ENCODE measurements around the gene TMEM168. TPM values are rescaled to one million over a fixed set of nuclear protein-coding genes. Genes with fewer than 3 reads are reported as not detected.

TMEM168 gene
- total RNA-seq, 1 experiment from 2014 or later = 21.5 TPM

DNA sequence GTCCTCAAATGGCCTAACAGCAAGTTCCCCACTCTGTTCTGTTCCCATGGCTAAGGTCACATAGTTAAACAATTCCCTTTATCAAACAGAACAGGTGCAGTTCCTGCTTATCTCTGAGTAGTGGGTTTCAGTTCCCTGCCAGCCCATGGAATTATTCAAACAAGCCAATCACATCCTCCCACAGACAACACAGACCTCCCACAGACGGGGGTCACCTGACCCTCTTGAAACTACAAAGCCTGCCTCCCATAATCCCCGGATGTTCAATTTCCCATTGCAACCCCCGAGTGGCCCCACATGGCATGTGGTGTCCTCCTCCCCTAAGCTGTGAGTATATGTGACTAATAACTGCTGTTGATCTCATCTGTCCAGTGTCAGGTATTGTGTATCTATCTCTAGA is 64.1 kb downstream of the TMEM168 start:
- Histone ChIP-seq H3K27ac (no peak overlapping the region), H3K27me3 (replicated peaks) (no peaks in the 10 kb centered on the region), H3K9me3 (replicated peaks) (no peaks in the 10 kb centered on the region), H3K36me3 (no peaks in the 10 kb centered on the region), H3K4me1 (replicated peaks) (peaks cover 10% of the 10 kb centered on the region; the same call in 1 of the 2 replicates), H3K4me3 (no peak overlapping the region)
- DNase-seq (ENCODE audit: low read depth in 1 of 2, low spot score in 2 of 2) = no peak

DNA sequence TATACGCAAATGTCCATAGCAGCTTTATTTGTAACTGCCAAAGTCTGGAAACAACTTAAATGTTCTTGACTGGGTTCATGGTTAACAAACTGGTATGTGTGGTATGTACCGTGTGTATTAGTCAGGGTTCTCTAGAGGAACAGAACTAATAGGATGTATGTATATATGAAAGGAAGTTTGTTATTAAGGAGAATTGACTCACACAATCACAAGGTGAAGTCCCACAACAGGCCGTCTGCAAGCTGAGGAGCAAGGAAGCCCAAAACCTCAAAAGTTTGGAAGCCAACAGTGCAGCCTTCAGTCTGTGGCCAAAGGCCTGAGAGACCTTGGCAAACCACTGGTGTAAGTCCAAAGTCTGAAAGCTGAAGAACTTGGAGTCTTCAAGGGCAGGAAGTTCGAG is 66.8 kb downstream of the TMEM168 start:
- DNase-seq (ENCODE audit: low read depth in 1 of 2, low spot score in 2 of 2) = peak in 1 of 2 experiments; percentile 4
- Histone ChIP-seq H3K27me3 (replicated peaks) (no peaks in the 10 kb centered on the region), H3K27ac (no peak overlapping the region; the same call in 1 of the 2 replicates)

DNA sequence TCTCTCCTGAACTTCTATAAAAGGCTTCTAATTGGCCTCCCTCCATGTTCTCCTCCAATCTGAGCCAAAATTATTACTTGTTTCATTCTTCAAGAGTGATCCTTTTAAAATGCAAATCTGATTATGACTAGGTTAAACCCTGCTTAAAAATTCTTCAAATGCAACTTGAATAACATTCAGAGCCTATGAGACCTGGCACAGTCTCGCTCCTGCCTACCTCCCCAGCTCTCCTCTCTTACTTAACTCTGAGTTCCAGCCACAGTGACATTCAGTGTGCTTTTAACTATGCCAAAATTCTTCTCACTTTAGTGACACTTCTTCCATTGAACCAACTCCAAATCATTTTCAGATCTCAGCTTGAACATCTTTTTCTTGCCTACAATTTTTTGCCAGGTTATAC is 68.8 kb downstream of the TMEM168 start:
- no peak for DNase-seq (ENCODE audit: low read depth in 1 of 2, low spot score in 2 of 2)
- no peaks in the 10 kb centered on the region for H3K9me3 ChIP-seq (replicated peaks)
- no peaks in the 10 kb centered on the region for H3K27me3 ChIP-seq (replicated peaks)
- H3K4me1 ChIP-seq (replicated peaks) = peaks cover 10% of the 10 kb centered on the region; the same call in 1 of the 2 replicates
- H3K27ac ChIP-seq = no peak overlapping the region
- H3K4me3 ChIP-seq = no peak overlapping the region
- H3K36me3 ChIP-seq = no peaks in the 10 kb centered on the region

More for the DNA sequence above, 66.8 kb downstream of the TMEM168 start:
- Histone ChIP-seq H3K9me3 (replicated peaks) (no peaks in the 10 kb centered on the region), H3K4me3 (no peak overlapping the region), H3K4me1 (replicated peaks) (peaks cover 10% of the 10 kb centered on the region; the same call in 1 of the 2 replicates), H3K36me3 (no peaks in the 10 kb centered on the region)

GRCh38 chr7:112715525-112715924 is 74.7 kb downstream of the TMEM168 start:
- no peaks in the 10 kb centered on the region for H3K36me3 ChIP-seq
- no peaks in the 10 kb centered on the region for H3K4me1 ChIP-seq (replicated peaks)
- no peaks in the 10 kb centered on the region for H3K27me3 ChIP-seq (replicated peaks)
- no peaks in the 10 kb centered on the region for H3K9me3 ChIP-seq (replicated peaks)
- no peak for DNase-seq (ENCODE audit: low read depth in 1 of 2, low spot score in 2 of 2)
- no peak overlapping the region for H3K27ac ChIP-seq
- no peak overlapping the region for H3K4me3 ChIP-seq

GRCh38 chr7:112714917-112715316 is 75.3 kb downstream of the TMEM168 start:
- Histone ChIP-seq H3K27me3 (replicated peaks) (no peaks in the 10 kb centered on the region), H3K27ac (no peak overlapping the region), H3K36me3 (no peaks in the 10 kb centered on the region), H3K4me1 (replicated peaks) (no peaks in the 10 kb centered on the region), H3K4me3 (no peak overlapping the region), H3K9me3 (replicated peaks) (no peaks in the 10 kb centered on the region)
- no peak for DNase-seq (ENCODE audit: low read depth in 1 of 2, low spot score in 2 of 2)
